SK-N-DZ (cell line): ENCODE data around the gene IRAK3.
"Not testable (repeated sequence)": the region's sequence is repeated elsewhere in the genome, so short reads cannot be mapped to it uniquely, and the experiment has no call there.

ENCODE experiments used
- DNase-seq: peaks from one replicate; pipeline ENCODE4 v3.0.0-alpha.2; 2015; ENCODE audit warnings: low spot score

The IRAK3 gene

DNA sequence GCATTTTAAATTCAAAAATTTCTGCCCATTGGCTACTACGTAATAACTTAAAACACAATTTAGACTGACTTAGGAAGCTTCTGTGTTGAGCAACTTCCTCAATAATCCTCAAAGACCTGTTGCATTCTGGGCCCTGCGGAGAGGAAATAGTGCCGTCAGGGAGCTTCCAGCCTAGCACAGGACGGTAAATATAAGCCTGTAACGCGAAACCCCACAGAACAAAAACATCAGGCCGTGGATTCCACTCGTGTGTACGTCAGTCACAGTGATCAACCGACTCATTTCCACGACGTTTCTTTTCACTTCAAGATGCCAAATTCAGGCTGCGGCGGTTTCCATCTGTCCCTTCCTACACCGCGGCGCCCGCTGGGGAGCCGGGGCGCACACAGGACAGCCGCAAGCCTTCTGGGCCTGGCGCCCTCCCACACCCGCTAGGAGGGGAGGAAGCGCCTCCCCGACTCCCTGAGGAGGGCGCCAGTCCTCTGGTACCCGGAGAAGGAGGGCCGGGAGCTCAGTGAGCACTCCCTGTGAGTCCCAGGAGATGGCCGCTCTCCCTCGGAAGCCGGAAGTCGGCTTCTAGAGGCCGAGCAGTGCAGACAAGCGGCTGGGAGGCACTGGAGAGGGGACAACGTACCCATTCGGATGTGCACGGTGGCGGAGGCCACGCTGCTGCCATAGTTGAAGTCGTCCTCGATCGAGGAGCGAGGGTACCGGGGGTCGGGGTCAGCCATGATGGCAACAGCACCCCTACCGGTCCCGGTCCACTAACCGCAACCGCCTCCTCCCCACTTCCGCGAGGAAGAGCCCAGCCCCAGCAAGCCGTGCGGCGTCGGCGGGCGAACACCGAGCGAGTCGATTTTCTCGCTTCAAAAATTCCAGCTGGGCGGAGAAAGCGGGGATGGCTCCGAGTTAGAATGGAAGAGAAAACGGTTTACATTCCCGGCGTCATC, 19.5 kb upstream of the IRAK3 start, which contains the start of gene TMBIM4:
TMBIM4 (minus strand) TSS at position 776 of the 950 bp plus-strand sequence; CDS start at position 731, 45 bp downstream.
- DNase-seq = peak; percentile 96

DNA sequence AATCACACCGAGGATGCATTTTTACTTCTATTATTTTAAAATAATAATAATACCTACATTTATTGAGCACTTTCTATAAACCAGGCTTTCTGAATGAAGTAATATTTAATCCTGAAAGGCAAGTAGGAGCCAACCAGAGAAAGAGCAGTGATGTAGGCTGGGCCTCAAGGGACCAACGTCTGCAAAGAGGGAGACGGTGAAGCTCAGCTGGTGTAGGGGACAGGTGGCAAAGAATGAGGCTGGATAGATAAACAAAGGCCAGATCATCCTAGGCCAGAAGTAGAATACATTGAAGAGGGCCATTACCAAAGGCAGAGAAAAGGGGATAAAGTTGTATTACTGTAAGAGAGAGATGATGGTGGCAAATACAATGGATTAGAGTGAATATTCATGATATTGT, 18.4 kb upstream of the IRAK3 start:
- DNase-seq = no peak

DNA sequence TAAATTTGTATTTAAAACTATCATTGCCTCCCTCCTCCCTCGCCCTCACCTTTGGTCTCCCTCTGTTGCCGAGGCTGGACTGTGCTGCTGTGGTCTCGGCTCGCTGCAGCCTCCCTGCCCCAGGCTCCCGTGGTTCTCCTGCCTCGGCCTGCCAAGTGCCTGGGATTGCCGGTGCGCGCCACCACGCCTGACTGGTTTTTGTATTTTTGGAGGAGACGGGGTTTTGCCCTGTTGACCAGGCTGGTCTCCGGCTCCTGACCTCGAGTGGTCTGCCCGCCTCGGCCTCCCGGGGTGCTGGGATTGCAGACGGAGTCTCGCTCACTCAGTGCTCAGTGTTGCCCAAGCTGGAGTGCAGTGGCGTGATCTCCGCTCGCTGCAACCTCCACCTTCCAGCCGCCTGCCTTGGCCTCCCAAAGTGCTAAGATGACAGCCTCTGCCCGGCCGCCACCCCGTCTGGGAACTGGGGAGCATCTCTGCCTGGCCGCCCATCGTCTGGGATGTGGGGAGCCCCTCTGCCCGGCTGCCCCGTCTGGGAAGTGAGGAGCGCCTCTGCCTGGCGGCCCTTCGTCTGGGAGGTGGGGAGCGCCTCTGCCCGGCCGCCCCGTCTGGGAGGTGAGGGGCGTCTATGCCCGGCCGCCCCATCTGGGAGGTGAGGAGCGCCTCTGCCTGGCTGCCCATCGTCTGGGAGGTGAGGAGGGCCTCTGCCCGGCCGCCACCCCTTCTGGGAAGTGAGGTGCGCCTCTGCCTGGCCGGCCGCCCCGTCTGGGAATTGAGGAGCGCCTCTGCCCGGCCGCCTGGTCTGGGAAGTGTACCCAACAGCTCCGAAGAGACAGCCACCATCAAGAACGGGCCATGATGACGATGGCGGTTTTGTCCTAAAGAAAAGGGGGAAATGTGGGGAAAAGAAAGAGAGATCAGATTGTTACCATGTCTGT, 14.4 kb upstream of the IRAK3 start:
- not testable (repeated sequence) for DNase-seq

DNA sequence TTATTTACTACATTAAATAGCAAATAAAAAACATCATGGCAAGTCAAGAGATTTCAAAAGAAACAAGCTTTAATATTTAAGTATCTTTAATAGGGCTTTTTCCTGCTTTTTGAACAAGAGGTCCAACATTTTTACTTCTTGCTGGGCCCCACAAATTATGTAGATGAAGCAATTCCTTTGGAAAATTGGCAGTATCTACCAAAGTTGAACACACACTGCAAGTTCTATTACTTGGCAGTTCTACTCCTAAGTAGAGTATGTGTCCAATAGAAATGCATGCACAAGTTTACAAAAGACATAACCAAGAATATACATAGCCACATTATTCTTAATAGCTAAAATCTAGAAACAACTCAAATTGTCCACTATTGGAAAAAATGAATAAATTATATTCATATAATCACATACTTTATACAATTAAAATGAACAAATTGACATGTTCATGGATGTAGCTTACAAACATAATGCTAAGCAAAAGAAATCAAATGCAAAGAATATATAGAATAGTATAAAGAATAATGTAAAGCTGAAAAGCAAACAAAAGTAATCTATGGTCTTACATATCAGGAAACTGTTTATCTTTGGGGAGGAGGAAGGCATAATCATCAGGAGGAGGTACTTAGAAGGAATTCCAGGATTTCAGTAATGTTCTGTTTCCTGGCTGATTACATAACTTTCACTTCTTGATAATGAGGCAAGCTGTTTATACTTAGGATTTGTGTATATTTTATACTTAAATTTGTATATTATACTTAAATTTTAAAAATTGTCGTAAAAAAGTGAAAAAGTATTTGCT, 12.7 kb upstream of the IRAK3 start:
- DNase-seq = no peak

DNA sequence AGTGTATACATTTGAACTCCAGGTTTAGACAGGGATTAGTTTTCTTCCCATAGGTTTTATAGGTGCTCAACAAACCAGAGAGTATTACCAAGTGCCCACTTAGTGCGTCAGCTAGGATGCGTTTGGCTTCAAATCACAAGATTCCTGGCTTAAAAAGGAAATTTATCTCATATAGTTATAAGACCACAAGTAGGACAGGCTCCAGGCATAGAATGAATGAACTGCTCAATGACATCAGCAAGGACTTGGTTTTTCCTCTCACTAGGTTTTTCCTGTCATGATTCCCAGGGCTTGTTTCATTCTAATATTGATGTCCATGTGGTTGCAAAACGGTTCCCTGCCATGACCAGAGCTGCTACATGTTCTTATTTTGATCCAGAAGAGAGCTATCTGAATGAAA, 6.1 kb upstream of the IRAK3 start:
- no peak for DNase-seq

DNA sequence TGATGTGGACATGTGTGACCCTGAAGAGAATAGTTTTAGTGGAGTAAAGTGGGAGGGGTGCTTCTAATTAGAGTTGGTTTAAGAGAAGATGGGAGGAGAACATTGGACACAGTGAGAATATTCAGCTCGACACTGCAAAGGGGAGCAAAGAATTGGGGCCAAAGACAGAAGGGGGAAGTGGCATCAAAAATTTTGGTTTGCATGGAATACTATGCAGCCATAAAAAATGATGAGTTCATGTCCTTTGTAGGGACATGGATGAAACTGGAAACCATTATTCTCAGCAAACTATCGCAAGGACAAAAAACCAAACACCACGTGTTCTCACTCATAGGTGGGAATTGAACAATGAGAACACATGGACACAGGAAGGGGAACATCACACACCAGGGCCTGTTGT, 4.2 kb upstream of the IRAK3 start:
- DNase-seq = not testable (repeated sequence)

DNA sequence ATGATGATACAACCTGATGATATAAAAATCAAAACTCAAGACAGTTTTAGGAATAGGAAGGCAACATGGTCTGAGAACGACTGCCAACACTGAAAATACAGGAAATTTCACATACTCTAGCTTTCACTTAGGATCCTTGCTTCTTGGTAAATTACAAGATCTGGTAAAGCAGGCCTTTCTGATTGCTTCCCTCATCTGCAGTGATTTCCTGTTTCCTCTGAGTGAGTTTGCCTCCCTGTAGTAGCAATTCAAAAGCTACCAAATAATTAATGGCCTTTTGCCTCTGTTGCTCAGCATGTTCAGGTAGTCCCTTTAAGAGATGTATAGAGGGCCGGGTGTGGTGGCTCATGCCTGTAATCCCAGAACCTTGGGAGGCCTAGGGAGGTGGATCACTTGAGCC, 2.0 kb upstream of the IRAK3 start:
- no peak for DNase-seq

DNA sequence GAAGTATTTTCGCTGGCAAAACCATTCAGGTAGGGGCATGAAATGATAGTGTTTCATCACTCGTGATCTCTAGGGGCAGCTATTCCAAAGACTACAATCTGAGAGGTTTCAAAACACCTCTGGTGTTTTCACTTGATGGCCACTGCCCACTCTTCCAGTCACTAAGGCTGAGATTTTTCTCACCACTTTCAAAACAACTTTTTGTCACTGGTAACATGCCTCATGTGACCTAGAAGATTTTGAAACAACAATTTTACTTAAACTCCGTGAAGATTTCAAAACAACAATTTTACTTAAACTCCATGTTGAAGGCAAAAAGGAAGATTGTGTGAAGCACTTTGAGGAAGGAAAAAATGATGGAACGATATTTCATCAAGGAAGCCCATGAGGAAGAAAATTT, 1.2 kb upstream of the IRAK3 start:
- DNase-seq = no peak

DNA sequence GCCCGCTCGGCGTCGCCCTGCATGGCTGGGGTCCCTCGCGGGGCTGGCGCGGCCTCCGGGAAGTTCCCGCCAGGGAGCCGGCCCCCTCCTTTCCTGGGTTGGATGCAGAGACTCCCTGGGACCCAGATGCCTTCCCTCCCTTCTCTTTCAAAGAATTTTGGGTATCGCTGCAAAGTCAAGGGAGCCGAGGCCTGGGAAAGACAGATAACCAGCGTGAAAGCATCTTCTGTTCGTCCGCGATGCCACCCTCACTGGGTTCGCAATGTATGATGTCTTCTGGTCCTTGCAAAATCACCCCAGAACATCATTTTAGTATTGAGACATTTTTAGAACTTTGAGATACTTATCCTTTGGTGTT, 451 bp downstream of the IRAK3 start:
- no peak for DNase-seq

DNA sequence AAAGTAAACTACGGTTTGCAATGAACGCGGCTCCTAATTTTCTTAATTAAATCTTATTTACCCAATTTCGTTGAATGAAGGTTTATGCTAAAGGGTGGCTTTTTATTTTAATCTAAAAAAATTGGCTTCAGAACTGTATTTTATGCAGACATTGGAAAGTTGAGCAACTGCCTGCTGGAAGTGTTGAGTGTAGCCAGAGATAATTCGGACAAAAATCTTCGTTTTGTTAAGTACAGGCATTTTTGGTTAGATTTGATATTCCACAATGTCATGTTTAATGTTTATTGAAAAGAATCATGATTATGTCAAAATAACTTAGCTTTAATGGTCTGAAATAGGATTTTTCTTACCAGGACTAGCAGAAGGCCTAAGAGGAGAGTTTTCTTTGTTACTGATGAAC, 875 bp downstream of the IRAK3 start:
- no peak for DNase-seq

DNA sequence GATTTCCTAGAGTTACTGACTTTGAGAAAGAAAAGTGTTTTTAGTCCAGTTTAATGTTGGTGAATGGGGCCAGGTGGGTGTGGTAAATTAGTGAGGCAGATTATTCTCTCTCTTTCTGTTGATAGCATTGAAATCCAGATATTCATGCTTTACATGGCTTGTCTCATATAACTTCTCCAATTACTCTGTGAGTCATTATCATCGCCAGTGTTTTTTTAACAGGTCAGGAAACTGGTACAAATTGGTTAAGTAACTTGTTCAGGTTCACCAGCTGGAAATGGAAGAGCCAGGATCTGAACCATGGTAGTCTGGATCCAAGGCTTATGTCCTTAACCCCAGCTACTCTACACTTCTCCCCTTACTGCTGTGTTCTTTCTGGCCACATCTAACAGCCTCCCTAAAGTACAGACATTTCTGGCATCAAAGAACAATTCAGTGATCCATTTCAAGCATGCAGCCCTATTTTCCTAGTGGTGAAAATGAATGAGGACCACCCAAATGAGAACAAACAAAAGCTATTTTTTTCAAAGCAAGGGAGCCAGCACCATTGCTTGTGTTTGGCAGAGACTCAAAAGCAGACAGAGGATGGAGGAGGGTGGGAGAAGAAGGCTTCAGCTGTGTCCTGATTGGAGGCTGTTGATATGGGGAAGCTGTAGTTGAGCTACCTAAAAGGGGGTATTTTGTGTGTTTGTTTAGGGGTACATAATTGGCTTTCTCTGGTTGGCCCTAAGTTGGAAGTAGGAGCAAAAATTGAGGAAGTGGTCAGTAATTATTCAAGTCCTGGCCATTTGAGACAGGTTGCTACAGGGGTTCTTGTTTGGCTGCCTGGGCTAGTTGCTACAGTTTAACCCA, 1.7 kb downstream of the IRAK3 start:
- no peak for DNase-seq

DNA sequence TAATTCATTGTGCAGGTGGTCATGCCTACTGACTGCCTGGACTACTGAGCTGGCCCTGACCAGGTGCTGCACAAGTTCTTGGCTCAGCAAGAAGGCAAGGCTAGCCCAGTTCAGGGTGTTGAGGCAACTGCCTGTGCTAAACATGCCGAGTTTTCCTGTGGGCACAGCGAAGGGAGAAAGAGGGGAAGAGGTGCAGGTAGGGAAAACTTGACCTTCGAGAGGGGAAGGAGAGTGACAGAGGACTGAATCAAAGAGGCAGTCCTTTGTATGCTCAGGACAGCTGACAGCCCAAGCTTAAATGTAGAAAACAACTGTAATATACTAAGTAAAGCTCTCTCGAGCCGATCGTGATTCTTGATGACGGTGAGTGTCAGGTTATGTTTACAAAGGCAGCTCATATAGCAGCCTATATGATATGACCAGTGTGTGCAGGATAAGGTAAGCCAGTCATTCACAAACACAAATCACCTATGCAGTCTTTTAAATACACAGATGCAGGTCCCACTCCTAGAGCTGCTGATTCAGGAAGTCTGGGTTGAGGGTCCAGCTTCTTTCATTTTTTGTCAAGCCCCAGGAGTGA, 2.6 kb downstream of the IRAK3 start:
- DNase-seq = no peak

DNA sequence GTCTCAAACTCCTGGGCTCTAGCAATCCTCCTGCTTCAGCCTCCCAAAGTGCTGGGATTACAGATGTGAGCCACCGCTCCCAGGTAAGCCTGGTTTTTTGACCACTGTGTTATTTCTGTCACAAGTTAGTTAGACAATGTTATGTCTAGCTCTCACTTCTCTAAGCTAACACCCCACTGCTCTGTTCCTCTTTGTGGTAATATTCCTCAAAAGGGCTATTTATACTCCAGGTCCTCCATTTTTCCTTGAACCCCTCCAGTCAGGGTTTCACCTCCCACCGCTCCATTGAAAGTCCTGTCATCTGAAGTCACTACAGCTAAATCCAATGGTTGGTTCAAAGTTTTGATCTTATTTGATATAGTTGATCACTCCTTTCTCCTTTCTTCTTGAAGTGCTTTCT, 5.1 kb downstream of the IRAK3 start:
- no peak for DNase-seq

DNA sequence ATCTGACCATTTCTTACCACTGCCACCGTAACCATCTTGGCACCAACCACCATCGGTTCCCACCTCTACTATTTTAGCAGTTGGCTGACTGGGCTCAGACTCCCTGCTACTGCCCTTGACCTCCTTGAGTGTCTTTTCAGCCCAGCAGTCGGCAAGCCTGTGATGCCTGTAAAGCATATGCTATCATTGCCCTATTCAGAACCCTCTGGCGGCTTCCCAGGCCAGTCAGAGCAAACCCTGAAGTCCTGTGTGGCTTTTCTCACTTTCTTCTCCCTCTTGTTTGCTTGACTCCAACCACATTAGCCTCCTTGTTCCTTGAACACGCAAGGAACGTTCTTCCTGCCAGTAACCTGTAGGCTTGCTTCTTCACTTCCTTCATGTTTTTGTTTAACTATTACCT, 6.2 kb downstream of the IRAK3 start:
- no peak for DNase-seq

DNA sequence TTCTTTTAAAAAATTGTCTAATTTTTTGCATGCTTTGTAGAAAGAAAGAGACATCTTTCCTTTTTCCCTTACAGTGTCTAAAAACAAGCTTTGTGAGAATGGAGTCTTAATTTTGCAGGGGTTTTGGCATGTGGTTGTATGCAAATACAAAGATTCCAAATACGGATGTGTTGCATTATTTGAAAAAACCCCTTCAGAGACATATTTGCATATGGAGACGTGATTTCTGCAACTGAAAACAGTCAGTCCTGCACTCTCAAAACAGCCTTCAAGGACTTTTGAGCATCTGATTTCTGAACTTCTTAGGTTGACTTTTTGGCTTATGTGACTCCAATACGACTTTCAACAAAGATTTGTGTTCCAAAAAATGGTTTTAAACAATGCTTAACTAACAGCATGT, 7.8 kb downstream of the IRAK3 start:
- no peak for DNase-seq

DNA sequence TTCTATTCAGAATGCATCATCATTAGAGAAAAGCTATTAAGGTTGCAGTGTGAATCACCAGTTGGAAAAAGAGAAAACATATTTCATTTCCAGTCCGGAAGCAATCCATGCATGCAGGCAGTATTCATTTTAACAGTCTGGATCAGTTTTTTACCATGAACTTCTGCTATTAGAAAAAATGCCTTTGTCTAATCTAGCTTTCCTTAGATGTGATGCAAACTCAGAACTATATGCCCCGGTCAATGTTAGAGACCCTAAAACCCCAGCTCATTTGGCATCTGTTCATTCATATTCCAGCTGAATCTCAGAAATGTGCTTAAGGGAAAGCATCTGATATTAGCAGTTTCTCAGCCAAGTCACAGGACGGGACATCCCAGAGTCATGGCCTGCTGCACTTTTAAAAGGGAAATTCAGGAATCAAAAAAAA, 8.5 kb downstream of the IRAK3 start:
- DNase-seq = no peak

DNA sequence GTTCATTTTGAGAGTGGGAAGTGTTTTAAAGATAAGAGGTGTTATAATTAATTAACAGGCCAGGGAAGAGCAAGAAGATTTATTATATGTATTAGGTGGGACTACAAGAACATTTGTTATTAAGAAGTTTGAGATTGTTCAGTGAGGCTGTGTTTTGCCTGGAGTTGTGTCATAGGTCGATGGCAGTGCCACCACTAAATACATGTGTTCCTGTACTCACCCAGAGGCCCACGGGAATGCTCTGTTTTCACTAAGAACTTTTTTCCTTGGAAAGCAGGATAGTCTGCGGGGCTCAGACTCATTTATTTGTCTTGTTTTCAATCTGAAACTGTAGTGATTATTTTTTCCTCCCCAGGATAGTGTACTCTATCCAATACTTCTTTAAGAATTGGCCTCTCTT, 10.1 kb downstream of the IRAK3 start:
- no peak for DNase-seq

DNA sequence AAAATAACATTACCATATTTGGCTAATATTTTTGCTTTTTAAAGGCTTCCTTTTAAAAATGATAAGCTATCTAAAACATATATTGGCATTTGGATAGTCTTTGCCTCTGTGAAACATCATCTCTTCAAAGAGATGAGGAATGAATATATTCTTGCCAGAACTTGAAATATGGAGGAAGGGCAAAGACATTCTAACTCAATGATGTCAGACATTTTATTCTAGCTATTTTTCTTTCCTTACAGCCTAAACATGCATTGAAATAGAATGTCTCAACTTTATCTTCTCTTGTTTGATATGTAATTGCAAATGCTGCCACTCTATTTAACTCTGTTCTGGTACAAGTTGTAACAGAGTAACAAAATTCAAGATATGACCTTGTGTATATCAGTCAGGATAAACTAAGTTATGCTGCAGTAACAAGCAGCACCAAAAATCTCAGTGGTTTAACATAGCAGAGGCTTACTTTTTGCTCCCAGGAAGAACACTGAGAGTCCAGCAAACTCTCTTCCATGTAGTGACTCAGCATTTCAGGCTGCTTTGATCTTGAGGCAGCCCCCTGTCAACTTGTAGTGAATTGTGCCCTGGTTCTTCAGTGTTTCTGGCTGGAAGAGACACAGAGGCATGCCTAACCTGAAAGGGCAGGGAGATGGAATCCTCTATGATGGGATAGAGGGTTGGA, 11.0 kb downstream of the IRAK3 start:
- no peak for DNase-seq

DNA sequence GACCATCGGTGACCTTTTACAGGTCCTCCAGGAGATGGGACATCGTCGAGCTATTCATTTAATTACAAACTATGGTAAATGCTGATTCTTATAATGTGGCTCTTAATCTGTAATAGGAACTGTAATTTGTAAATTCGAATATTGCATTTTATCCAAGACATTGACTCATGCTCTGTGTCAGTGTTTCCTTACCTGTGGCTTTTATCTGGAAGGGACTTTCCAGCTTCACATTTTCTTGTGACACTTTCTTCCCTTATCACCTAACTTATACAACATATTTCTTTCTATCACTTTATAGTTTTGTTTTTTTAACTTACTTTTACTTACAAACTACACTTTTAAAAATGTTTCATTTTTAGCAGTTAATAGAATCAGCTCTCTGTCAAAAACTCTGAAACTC, 14.8 kb downstream of the IRAK3 start:
- DNase-seq = no peak

DNA sequence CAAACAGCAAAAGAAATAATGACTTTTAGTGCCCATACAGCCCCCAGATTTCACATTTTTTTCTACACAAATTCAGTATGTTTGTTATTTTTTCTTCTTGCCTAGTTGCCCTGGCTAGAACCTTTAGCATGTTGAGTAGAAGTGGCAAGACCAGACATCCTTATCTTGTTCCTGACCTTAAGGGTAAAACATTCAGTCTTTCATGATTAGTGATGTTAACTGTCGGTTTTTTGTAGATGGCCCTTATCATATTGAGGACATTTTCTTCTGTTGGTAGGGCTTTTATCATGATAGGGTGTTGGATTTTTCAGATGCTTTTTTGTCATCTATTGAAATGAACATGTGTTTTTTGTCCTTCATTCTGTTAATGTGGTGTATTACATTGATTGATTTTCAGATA, 17.1 kb downstream of the IRAK3 start:
- no peak for DNase-seq
